ENCODE data around the gene ZBED6.

Gene ZBED6

DNA sequence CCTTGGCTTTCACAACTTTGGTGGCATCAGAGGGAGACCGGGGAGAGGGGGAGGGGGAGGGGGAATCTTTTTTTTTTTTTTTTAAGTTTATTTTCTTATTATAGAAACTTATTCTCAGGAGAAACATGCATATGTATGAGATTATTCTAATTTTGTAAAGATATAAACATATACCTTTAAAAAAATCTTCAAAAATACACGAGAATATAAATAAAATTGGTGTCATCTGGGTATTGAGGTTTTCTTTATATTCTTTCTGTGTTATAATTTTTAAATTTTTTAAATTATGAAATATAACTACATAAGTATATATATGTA, 47.1 kb downstream of the ZBED6 start:
- no peak for DNase-seq

DNA sequence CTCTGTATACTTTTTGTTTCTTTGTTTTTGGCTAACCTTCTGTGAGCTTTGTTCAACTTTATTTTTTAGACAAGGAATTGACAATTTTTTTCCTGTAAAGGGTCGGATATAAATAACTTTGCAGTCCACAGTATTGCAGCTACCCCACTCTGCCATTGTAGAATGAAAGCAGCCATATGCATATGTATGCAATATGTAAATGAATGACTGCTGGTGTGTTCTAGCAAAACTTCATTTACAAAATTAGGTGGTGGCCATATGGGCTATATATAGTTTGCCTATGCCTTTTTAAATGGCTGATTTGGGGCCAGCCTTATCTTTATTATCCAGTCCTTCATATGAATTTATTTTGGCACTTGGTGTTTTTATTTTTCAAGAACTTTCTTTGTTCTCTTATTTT, 48.0 kb downstream of the ZBED6 start:
- no peak for DNase-seq

All from activated naive CD4-positive, alpha-beta T cell treated with anti-CD3 and anti-CD28 coated beads, Interleukin-2, amount 50 U/mL, for 16 hours (primary cell).